ENCODE results near the gene PTOV1.

PTOV1 gene

GRCh38 chr19:49837009-49837310 is 14.0 kb upstream of the PTOV1 start:
- no peak for DNase-seq
- no peak overlapping the region for H4K91ac ChIP-seq (ENCODE audit: low read depth, low read length)
- no peak overlapping the region for H3K4me3 ChIP-seq (ENCODE audit: low read depth, low read length)
- H4K12ac ChIP-seq (ENCODE audit: low read depth, low read length), result no peak overlapping the region
- no peak overlapping the region for H3K9ac ChIP-seq (ENCODE audit: low read length)
- no peak overlapping the region for H4K8ac ChIP-seq (ENCODE audit: low read depth, low read length)
- peaks cover 2% of the 10 kb centered on the region for H3K9me3 ChIP-seq (ENCODE audit: insufficient read depth, low read depth, low read length)
- no CpG with 5 or more reads among the region's 5 CpGs for WGBS (ENCODE audit: extremely low coverage, insufficient coverage, insufficient read length)
- no peak overlapping the region for H2AFZ ChIP-seq (ENCODE audit: insufficient read depth, low read length, poor library complexity)
- H2BK120ac ChIP-seq (ENCODE audit: insufficient read depth, low read length, poor library complexity), result no peak overlapping the region
- no peak overlapping the region for H3K27ac ChIP-seq (ENCODE audit: low read depth, low read length)
- no peak overlapping the region for H3K4me2 ChIP-seq (ENCODE audit: low read length)
- no peaks in the 10 kb centered on the region for H3K79me1 ChIP-seq (ENCODE audit: low read length)
- H3K18ac ChIP-seq (ENCODE audit: low read length), result no peak overlapping the region
- H3K79me2 ChIP-seq (ENCODE audit: control insufficient read depth, insufficient read depth, low read length, poor library complexity), result no peaks in the 10 kb centered on the region
- H3K36me3 ChIP-seq (ENCODE audit: control insufficient read depth in 1 of 2, insufficient read depth in 2 of 2, low read length in 2 of 2), result peaks cover 76 to 85% of the 10 kb centered on the region in 2 experiments
- no peak overlapping the region for H2BK12ac ChIP-seq (ENCODE audit: low read length)
- H3K27me3 ChIP-seq (ENCODE audit: insufficient read depth, low read length), result no peaks in the 10 kb centered on the region
- no peak overlapping the region for H2BK5ac ChIP-seq (ENCODE audit: low read depth, low read length, poor library complexity)
- H3K23ac ChIP-seq (ENCODE audit: low read length), result no peak overlapping the region
- no peak overlapping the region for H3K14ac ChIP-seq (ENCODE audit: low read length)
- no peak overlapping the region for H3K4ac ChIP-seq (ENCODE audit: low read depth, low read length)
- no peak overlapping the region for H2AK5ac ChIP-seq (ENCODE audit: low read length)
- H3K4me1 ChIP-seq (ENCODE audit: control insufficient read depth in 1 of 2, insufficient read depth in 2 of 2, low read length in 2 of 2), result peaks cover 0 to 3% of the 10 kb centered on the region in 2 experiments

- H3K36me3 ChIP-seq (ENCODE audit: control insufficient read depth in 1 of 2, insufficient read depth in 2 of 2, low read length in 2 of 2), result peaks cover 76 to 81% of the 10 kb centered on the region in 2 experiments
- H3K4me1 ChIP-seq (ENCODE audit: control insufficient read depth in 1 of 2, insufficient read depth in 2 of 2, low read length in 2 of 2), result peaks cover 0 to 3% of the 10 kb centered on the region in 2 experiments
- no peaks in the 10 kb centered on the region for H3K79me2 ChIP-seq (ENCODE audit: control insufficient read depth, insufficient read depth, low read length, poor library complexity)
- no peak overlapping the region for H3K4me2 ChIP-seq (ENCODE audit: low read length)
- H3K27ac ChIP-seq (ENCODE audit: low read depth, low read length), result no peak overlapping the region
- H2BK5ac ChIP-seq (ENCODE audit: low read depth, low read length, poor library complexity), result no peak overlapping the region
- DNase-seq, result no peak
- no peak overlapping the region for H4K12ac ChIP-seq (ENCODE audit: low read depth, low read length)
- no peak overlapping the region for H3K23ac ChIP-seq (ENCODE audit: low read length)
- no peak overlapping the region for H3K4me3 ChIP-seq (ENCODE audit: low read depth, low read length)
- no peak overlapping the region for H4K8ac ChIP-seq (ENCODE audit: low read depth, low read length)
- no peak overlapping the region for H2AFZ ChIP-seq (ENCODE audit: insufficient read depth, low read length, poor library complexity)
- H3K79me1 ChIP-seq (ENCODE audit: low read length), result no peaks in the 10 kb centered on the region
- no peaks in the 10 kb centered on the region for H3K9me3 ChIP-seq (ENCODE audit: insufficient read depth, low read depth, low read length)
- no peak overlapping the region for H2BK120ac ChIP-seq (ENCODE audit: insufficient read depth, low read length, poor library complexity)
- H2AK5ac ChIP-seq (ENCODE audit: low read length), result no peak overlapping the region
- H3K9ac ChIP-seq (ENCODE audit: low read length), result no peak overlapping the region
- H3K27me3 ChIP-seq (ENCODE audit: insufficient read depth, low read length), result no peaks in the 10 kb centered on the region
- H2BK12ac ChIP-seq (ENCODE audit: low read length), result no peak overlapping the region
- no CpG with 5 or more reads among the region's 9 CpGs for WGBS (ENCODE audit: extremely low coverage, insufficient coverage, insufficient read length)
- no peak overlapping the region for H3K14ac ChIP-seq (ENCODE audit: low read length)
- H4K91ac ChIP-seq (ENCODE audit: low read depth, low read length), result no peak overlapping the region
- H3K18ac ChIP-seq (ENCODE audit: low read length), result no peak overlapping the region
- H3K4ac ChIP-seq (ENCODE audit: low read depth, low read length), result no peak overlapping the region
Observed at GRCh38 chr19:49837425-49837824, 13.5 kb upstream of the PTOV1 start.

- H2BK120ac ChIP-seq (ENCODE audit: insufficient read depth, low read length, poor library complexity), result no peak overlapping the region
- no peak overlapping the region for H2AK5ac ChIP-seq (ENCODE audit: low read length)
- H3K79me2 ChIP-seq (ENCODE audit: control insufficient read depth, insufficient read depth, low read length, poor library complexity), result no peaks in the 10 kb centered on the region
- no peak overlapping the region for H3K18ac ChIP-seq (ENCODE audit: low read length)
- no peak overlapping the region for H2BK5ac ChIP-seq (ENCODE audit: low read depth, low read length, poor library complexity)
- H4K91ac ChIP-seq (ENCODE audit: low read depth, low read length), result no peak overlapping the region
- peaks cover 0 to 3% of the 10 kb centered on the region in 2 experiments for H3K4me1 ChIP-seq (ENCODE audit: control insufficient read depth in 1 of 2, insufficient read depth in 2 of 2, low read length in 2 of 2)
- H3K4ac ChIP-seq (ENCODE audit: low read depth, low read length), result no peak overlapping the region
- H3K79me1 ChIP-seq (ENCODE audit: low read length), result no peaks in the 10 kb centered on the region
- no peak overlapping the region for H4K8ac ChIP-seq (ENCODE audit: low read depth, low read length)
- no peak overlapping the region for H3K9ac ChIP-seq (ENCODE audit: low read length)
- peaks cover 64 to 66% of the 10 kb centered on the region in 2 experiments for H3K36me3 ChIP-seq (ENCODE audit: control insufficient read depth in 1 of 2, insufficient read depth in 2 of 2, low read length in 2 of 2)
- no peaks in the 10 kb centered on the region for H3K27me3 ChIP-seq (ENCODE audit: insufficient read depth, low read length)
- H2AFZ ChIP-seq (ENCODE audit: insufficient read depth, low read length, poor library complexity), result no peak overlapping the region
- no peak overlapping the region for H3K23ac ChIP-seq (ENCODE audit: low read length)
- H4K12ac ChIP-seq (ENCODE audit: low read depth, low read length), result no peak overlapping the region
- H3K4me3 ChIP-seq (ENCODE audit: low read depth, low read length), result no peak overlapping the region
- DNase-seq, result no peak
- H3K9me3 ChIP-seq (ENCODE audit: insufficient read depth, low read depth, low read length), result no peaks in the 10 kb centered on the region
- no peak overlapping the region for H3K27ac ChIP-seq (ENCODE audit: low read depth, low read length)
- no peak overlapping the region for H2BK12ac ChIP-seq (ENCODE audit: low read length)
- no peak overlapping the region for H3K14ac ChIP-seq (ENCODE audit: low read length)
- WGBS (ENCODE audit: extremely low coverage, insufficient coverage, insufficient read length), result no CpG with 5 or more reads among the region's 18 CpGs
- no peak overlapping the region for H3K4me2 ChIP-seq (ENCODE audit: low read length)
Observed at GRCh38 chr19:49838885-49839588, 11.9 kb upstream of the PTOV1 start.

GRCh38 chr19:49839713-49840112 is 11.2 kb upstream of the PTOV1 start:
- Histone ChIP-seq H2AK5ac (ENCODE audit: low read length) (no peak overlapping the region), H4K91ac (ENCODE audit: low read depth, low read length) (no peak overlapping the region), H3K18ac (ENCODE audit: low read length) (no peak overlapping the region), H3K9me3 (ENCODE audit: insufficient read depth, low read depth, low read length) (no peaks in the 10 kb centered on the region), H3K36me3 (ENCODE audit: control insufficient read depth in 1 of 2, insufficient read depth in 2 of 2, low read length in 2 of 2) (peaks cover 59 to 60% of the 10 kb centered on the region in 2 experiments), H3K9ac (ENCODE audit: low read length) (no peak overlapping the region), H3K79me1 (ENCODE audit: low read length) (no peaks in the 10 kb centered on the region), H3K4ac (ENCODE audit: low read depth, low read length) (no peak overlapping the region), H2BK120ac (ENCODE audit: insufficient read depth, low read length, poor library complexity) (no peak overlapping the region), H4K12ac (ENCODE audit: low read depth, low read length) (no peak overlapping the region), H2AFZ (ENCODE audit: insufficient read depth, low read length, poor library complexity) (no peak overlapping the region), H3K27ac (ENCODE audit: low read depth, low read length) (no peak overlapping the region), H3K23ac (ENCODE audit: low read length) (no peak overlapping the region), H3K4me3 (ENCODE audit: low read depth, low read length) (no peak overlapping the region), H3K14ac (ENCODE audit: low read length) (no peak overlapping the region), H2BK5ac (ENCODE audit: low read depth, low read length, poor library complexity) (no peak overlapping the region), H3K4me1 (ENCODE audit: control insufficient read depth in 1 of 2, insufficient read depth in 2 of 2, low read length in 2 of 2) (peaks cover 0 to 3% of the 10 kb centered on the region in 2 experiments), H4K8ac (ENCODE audit: low read depth, low read length) (no peak overlapping the region), H3K79me2 (ENCODE audit: control insufficient read depth, insufficient read depth, low read length, poor library complexity) (no peaks in the 10 kb centered on the region), H2BK12ac (ENCODE audit: low read length) (no peak overlapping the region), H3K4me2 (ENCODE audit: low read length) (no peak overlapping the region), H3K27me3 (ENCODE audit: insufficient read depth, low read length) (no peaks in the 10 kb centered on the region)
- no peak for DNase-seq
- no CpG with 5 or more reads among the region's 11 CpGs for WGBS (ENCODE audit: extremely low coverage, insufficient coverage, insufficient read length)
